NCI-H1092 (cell line): ENCODE results near the gene CHST4.
"Not testable (repeated sequence)": the region's sequence is repeated elsewhere in the genome, so short reads cannot be mapped to it uniquely, and the experiment has no call there.

Source experiments
- DNase-seq: peaks from one replicate; lab custom pipeline; 2025; lab: John Stamatoyannopoulos, UW

CHST4 gene

DNA sequence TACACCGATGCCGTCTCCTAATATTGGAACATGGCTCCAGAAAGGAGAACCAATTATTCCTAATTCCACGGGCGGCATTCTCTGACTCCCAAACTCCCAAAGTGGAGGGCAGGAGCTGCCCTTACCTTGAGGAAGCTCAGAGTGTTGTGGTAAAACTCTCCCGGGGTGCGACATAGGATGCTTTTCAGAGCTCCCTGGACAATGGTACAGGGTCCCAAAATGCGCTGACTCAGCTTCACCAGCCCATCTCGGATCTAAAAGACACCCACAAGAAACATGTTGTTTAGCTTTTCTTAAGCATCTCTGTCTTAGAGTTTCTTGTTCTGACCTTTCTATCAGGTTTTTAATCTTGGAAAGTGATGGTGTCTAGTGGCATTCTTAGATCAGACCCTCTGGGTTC lies 43.9 kb downstream of the CHST4 start:
- no peak for DNase-seq

DNA sequence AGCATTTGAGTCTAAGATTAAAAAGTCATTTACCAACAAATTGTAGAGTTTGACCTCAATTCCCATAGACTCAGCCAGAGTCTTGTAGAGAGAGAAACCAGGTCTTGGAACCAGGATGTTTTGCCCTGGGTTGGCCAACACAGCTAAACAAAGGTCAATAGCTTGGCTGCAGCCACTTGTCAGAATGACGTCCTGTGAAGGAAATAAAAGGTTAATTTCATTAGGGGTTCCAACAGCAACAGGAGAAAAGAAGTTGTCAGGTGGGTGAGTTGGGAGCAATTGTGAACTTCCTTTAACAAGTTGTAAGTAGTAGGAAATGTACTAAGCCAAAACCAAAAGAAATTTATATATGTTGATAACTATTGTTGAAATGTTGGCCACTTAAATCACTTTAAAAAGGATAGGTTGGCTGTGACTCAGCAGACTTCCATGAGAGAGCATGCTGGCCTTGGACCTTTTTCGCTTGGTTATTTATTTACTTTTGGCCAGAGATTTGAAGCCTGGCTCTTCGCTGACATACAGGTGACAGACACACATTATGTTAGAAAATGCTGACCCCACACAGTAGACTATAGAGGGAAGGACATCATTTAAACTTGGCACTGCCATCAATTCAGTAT lies 46.4 kb downstream of the CHST4 start:
- no peak for DNase-seq

DNA sequence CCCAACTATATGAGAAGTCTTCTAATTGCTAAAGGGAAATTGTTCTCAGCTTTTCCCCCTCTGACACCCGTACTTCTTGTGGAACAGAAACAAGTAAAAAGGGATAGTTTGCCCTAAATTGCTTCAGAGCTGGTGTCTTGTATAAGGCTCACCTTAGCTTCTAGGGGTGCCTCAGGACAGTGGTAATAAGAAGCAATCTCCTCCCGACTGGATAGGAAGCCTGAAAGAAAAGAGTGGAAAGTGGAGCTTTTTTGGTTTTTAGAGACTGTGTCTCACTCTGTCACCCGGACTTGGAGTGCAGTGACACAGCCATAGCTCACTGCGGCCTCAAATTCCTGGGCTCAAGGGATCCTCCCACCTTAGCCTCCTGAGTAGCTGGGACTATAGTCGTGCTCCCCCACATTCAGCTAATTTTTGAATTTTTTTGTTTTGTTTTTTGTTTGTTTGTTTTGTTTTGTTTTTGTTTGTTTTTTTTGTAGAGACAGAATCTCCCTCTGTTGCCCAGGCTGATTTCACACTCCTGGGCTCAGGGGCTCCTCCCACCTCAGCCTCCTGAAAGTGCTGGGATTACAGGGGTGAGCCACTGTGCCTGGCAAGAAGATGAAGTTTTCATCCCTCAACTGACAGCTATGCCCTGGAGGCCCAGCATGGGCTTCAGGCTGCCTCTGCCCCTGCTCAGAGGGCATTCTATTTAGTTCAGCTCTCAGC lies 47.3 kb downstream of the CHST4 start:
- DNase-seq, result no peak

DNA sequence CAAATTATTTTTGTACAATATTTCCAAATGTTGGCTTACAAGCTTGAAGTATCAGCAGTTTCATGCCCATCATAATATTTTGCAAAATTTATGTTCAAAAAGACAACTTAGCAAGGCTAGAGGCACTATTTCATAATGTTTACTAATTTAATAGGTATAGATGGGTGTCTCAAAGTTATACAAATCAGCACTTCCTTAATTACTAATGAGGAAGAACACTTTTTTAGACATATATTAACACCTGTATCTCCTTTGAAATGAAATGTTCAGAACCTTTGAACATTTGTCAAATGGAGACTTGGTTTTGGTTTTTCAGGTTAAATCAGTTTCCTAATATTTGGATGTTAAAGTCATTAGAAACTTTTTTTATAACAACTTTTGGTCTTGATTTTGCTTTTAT lies 48.5 kb downstream of the CHST4 start:
- DNase-seq, result no peak

DNA sequence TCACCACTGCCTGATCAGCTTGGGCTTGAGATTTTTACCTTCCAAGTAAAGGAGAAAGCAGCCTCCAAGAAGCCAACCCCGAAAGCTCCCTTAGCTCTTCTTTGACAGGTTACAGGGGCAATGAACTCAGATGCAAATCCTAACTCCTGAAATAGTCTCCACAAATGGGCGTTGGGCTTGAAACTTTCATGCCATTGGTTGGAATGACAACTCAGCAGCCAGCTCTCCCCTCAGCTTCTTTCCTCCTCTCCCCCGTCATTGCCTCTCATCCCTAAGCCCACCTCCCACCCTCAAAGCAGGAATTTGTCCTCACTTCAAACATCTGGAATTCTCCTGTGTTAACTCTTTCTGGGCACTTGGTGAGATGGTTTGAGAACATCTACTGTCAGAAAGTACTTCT lies 50.7 kb downstream of the CHST4 start, which contains the start of gene TAT:
Gene TAT (minus strand): TSS at position 122 of the 400 bp plus-strand sequence. CDS start 677 bp downstream, outside the sequence.
- no peak for DNase-seq

DNA sequence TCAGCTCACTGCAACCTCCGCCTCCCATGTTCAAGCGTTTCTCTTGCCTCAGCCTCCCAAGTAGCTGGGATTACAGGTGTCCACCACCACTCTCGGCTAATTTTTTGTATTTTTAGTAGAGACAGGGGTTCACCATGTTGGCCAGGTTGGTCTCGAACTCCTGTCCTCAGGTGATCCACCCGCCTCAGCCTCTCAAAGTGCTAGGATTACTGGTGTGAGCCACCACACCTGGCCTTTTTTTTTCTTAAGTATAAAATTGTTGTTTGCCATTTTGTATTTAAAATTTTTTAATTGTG lies 56.3 kb downstream of the CHST4 start:
- DNase-seq, result not testable (repeated sequence)

DNA sequence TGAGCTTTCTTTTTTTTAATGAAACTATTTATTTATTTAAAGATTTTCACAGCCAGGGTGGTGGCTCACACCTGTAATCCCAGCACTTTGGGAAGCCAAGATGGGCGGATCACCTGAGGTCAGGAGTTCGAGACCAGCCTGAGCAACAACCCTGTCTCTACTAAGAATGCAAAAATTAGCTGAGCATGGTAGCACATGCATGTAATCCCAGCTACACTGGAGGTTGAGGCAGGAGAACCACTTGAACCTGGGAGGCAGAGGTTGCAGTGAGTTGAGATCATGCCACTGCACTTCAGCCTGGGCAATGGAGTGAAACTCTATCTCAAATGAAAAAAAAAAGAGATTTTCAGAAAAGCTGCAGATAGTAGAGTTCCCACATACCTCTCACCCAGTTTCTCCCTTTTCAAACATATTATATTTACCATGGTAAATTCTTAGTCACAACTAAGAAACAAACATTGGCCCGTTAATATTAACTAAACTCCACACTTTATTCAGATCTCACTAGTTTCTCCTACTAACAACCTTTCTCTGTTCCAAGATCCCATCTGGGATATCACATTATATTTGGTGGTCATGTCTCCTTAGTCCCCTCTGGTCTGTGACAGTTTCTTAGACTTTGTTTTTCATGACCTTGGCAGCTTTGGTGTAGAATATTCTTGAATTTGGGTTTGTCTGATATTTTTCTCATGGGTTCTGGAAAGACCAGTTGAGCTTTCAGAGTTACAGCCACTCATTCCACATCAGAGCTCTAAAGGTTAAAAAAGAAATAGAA lies 58.5 kb downstream of the CHST4 start:
- no peak for DNase-seq

DNA sequence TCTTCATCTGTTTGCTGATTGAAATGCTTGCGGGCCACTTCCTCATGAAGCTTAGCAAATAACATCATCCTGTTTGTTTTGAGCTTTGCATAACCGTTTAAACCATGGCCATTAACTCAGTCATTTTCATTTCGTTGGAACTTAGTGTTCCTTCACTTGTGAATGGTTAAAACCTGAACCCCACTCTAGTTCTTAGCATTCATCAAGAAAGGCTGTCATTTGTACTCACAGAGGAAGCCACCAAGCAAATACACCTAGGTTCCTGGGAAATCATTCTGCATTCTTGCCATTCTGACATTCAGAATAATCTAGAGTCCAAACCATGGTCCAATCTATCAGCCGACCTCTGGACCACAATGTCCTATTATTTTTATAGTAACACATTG lies 59.1 kb downstream of the CHST4 start:
- DNase-seq, result no peak
